ENCODE data around the gene RERE. TPM values are rescaled to one million over a fixed set of nuclear protein-coding genes. Genes with fewer than 3 reads are reported as not detected.

Gene RERE
- total and polyA plus RNA-seq, 4 donors, result 26.8 to 133 (median 82.7) TPM

DNA sequence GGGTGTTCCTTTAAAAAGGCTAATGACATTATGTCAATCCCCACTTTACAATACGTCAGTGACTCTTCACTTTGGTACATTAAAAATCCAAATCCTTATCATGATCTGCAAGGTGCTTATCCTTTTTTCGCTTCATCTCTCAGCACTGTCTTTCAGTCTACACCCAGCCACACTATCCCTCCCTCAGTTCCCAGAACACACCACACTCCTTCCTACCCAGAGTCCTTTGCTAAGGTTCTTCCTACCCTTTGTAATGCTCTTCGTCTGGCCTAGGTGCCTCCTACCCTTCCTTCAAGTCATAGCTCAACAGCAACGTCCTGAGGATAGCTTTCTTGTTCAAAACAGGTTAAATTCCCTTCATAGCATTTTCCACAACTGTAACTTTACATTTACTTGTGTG is 152.6 kb downstream of the RERE start:
- H3K4me1 ChIP-seq (ENCODE audit: control insufficient read depth in 1 of 2, insufficient read depth in 2 of 2, low read length in 2 of 2), result peaks cover 0 to 15% of the 10 kb centered on the region in 2 donors
- ATAC-seq (ENCODE audit: low FRiP score), result no peak
- H3K9me3 ChIP-seq (ENCODE audit: control insufficient read depth, low read length), result no peaks in the 10 kb centered on the region
- WGBS, 2 donors, result 91% methylated on average over 4 of the region's 4 CpGs
- H3K27ac ChIP-seq (ENCODE audit: low read depth in 1 of 2, low read length in 2 of 2), result no peak overlapping the region
- H3K27me3 ChIP-seq (ENCODE audit: control insufficient read depth in 1 of 2, insufficient read depth in 2 of 2, low read length in 1 of 2), result no peaks in the 10 kb centered on the region
- intact Hi-C loops (cut with DNase I), result no loop called here
- H3K4me3 ChIP-seq (ENCODE audit: low read length in 2 of 2), result no peak overlapping the region
- no peak for DNase-seq
- H3K36me3 ChIP-seq (ENCODE audit: control insufficient read depth in 1 of 2, insufficient read depth in 2 of 2, low read length in 1 of 2), result no peaks in the 10 kb centered on the region

DNA sequence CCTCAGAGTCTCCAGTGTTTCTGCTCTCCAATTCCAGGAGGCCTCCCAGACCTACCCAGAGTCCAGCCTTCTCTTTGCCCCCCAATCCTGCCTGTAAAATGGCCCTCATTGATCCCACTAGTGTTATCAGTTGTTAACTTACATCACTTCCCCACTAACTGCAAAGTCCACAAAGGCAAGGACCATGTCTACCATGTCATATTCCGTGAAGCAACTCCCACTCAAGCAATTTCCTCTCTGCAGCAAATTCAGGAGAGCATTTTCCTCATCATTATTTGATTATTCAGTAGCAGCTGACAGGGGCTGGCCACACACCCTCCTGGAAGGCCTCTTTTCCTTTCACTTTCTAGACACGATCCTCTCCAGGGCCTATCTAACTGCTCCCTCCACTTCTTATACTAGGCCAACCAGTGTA is 153.5 kb downstream of the RERE start:
- no peak overlapping the region for H3K27ac ChIP-seq (ENCODE audit: low read depth in 1 of 2, low read length in 2 of 2)
- no peak for DNase-seq
- H3K4me3 ChIP-seq (ENCODE audit: low read length in 2 of 2), result no peak overlapping the region
- no peaks in the 10 kb centered on the region for H3K9me3 ChIP-seq (ENCODE audit: control insufficient read depth, low read length)
- intact Hi-C loops (cut with DNase I), result no loop called here
- H3K27me3 ChIP-seq (ENCODE audit: control insufficient read depth in 1 of 2, insufficient read depth in 2 of 2, low read length in 1 of 2), result no peaks in the 10 kb centered on the region
- no peaks in the 10 kb centered on the region for H3K36me3 ChIP-seq (ENCODE audit: control insufficient read depth in 1 of 2, insufficient read depth in 2 of 2, low read length in 1 of 2)
- peaks cover 3 to 15% of the 10 kb centered on the region in 2 donors for H3K4me1 ChIP-seq (ENCODE audit: control insufficient read depth in 1 of 2, insufficient read depth in 2 of 2, low read length in 2 of 2)
- WGBS, 2 donors, result 81 to 85% methylated on average over 2 of the region's 2 CpGs
- no peak for ATAC-seq (ENCODE audit: low FRiP score)

DNA sequence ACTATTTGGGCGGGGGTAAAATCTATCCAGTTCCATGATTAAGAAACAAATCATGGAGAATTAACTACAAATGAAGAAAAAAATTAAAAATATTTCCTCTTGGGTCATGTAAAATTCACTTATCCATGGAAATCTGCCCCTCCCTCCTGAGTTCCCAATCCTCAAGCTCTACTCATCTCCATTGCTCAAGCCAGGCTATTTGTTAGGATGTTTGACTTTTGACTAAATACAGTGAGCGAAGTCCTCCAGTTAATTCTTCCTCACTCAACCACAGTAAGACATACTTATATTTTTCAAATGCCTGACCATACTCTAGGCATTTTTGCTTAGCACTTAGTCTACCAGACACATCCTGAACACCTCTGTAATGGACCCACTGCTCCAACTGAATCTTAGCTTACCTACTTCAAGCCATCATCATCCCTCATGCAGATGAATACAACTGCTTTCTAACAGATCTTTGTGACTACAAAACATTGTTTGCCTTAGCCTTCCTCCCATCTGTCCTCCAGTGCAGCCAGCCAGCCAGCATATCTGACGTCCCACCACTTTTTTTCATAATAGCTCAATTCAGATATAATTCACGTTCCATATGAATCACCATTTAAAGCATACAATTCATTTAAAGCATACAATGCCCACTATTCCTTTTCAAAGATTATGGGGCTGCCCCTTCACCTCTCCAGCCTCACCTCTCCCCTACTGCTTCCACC is 154.2 kb downstream of the RERE start:
- Histone ChIP-seq H3K4me1 (ENCODE audit: control insufficient read depth in 1 of 2, insufficient read depth in 2 of 2, low read length in 2 of 2) (peaks cover 3 to 15% of the 10 kb centered on the region in 2 donors), H3K36me3 (ENCODE audit: control insufficient read depth in 1 of 2, insufficient read depth in 2 of 2, low read length in 1 of 2) (no peaks in the 10 kb centered on the region), H3K4me3 (ENCODE audit: low read length in 2 of 2) (no peak overlapping the region), H3K9me3 (ENCODE audit: control insufficient read depth, low read length) (no peaks in the 10 kb centered on the region), H3K27ac (ENCODE audit: low read depth in 1 of 2, low read length in 2 of 2) (no peak overlapping the region), H3K27me3 (ENCODE audit: control insufficient read depth in 1 of 2, insufficient read depth in 2 of 2, low read length in 1 of 2) (no peaks in the 10 kb centered on the region)
- intact Hi-C loops (cut with DNase I), result no loop called here
- DNase-seq (no peak), ATAC-seq (ENCODE audit: low FRiP score) (no peak)
- 91 to 92% methylated on average over 4 of the region's 4 CpGs for WGBS, 2 donors

DNA sequence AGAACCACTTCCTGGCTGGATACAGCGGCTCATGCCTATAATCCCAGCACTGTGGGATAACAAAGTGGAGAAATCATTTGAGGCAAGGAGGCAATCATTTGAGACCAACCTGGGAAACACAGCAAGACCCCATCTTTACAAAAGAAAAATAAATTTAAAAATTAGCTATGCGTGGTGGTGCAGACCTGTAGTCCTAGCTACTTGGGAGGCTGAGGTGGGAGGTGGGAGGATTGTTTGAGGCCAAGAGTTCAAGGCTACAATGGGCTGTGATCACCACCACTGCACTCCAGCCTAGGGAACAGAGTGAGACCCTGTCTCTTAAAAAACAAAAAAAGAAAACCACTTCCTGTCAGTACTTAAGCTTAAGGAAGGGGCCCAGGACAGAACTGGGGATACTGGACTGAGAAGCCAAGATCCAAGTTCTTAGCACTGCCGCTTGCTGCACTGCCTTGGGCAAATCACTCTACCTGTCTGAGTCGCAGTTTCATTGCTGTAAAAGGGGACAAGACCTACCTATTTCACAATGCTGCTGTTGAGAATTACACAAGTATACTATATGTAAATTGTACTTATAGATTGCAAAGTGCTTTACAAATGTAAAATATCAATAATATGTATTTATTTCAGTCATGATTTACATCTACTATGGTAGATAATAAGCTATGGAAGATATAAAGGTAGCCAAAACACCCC is 154.9 kb downstream of the RERE start:
- intact Hi-C loops (cut with DNase I), result no loop called here

DNA sequence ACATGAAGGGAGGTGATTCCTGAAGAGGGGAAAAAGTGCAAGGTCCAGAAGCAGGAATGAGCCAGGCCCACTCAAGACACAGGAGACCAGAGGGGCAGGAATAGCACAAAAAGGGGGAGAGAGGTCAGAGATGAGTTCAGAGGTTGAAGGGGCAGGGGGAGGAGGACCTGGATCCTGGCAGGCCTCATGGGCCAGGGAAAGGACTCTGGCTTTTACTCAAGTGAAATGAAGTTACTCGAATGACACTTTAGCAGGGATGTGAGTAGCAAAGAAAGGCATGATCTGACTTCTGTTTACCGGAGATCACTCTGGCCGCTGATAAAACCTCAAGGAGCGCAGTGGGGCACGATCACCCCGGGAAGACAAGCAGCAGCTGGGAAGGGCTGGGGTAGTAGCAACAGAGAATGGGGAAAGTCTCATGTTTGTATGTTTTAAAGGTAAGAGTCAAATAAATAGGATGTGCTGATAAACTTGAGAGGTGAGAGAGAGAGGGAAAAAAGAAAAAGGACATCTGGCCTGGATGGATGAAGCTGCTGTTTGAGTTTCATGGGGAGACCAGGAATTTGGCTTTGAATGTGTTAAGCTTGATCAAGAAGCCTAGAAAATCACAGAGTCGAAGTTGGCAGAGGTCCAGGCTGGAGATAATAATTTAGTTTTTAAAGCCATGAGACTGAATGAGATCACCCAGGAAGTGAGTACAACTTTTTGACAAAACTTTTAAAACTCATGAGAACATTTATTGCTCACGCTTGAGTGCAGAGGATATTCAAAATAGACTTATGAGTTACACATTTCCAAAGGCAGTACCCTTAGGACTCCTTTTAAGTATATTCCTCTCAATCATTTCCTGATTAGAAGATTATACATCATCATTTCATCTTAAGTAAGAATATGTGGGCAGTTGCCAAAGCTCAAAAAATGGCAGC is 156.0 kb downstream of the RERE start:
- Histone ChIP-seq H3K9me3 (ENCODE audit: control insufficient read depth, low read length) (no peaks in the 10 kb centered on the region), H3K36me3 (ENCODE audit: control insufficient read depth in 1 of 2, insufficient read depth in 2 of 2, low read length in 1 of 2) (no peaks in the 10 kb centered on the region), H3K27ac (ENCODE audit: low read depth in 1 of 2, low read length in 2 of 2) (peak overlapping the region; percentile 74 to 95), H3K4me3 (ENCODE audit: low read length in 2 of 2) (no peak overlapping the region), H3K4me1 (ENCODE audit: control insufficient read depth in 1 of 2, insufficient read depth in 2 of 2, low read length in 2 of 2) (peaks cover 3 to 13% of the 10 kb centered on the region in 2 donors), H3K27me3 (ENCODE audit: control insufficient read depth in 1 of 2, insufficient read depth in 2 of 2, low read length in 1 of 2) (no peaks in the 10 kb centered on the region)
- ATAC-seq (ENCODE audit: low FRiP score), result no peak
- DNase-seq, result peak in 1 of 2 donors; percentile 67
- intact Hi-C loops (cut with DNase I), result no loop called here
- 31 to 37% methylated on average over 8 of the region's 8 CpGs for WGBS, 2 donors

More for the DNA sequence above, 154.9 kb downstream of the RERE start:
- WGBS, 2 donors, result 95% methylated on average over 4 of the region's 4 CpGs
- Histone ChIP-seq H3K27me3 (ENCODE audit: control insufficient read depth in 1 of 2, insufficient read depth in 2 of 2, low read length in 1 of 2) (no peaks in the 10 kb centered on the region), H3K27ac (ENCODE audit: low read depth in 1 of 2, low read length in 2 of 2) (peak overlapping the region in 1 of 2 donors; percentile 95), H3K4me1 (ENCODE audit: control insufficient read depth in 1 of 2, insufficient read depth in 2 of 2, low read length in 2 of 2) (peaks cover 3 to 15% of the 10 kb centered on the region in 2 donors), H3K9me3 (ENCODE audit: control insufficient read depth, low read length) (no peaks in the 10 kb centered on the region), H3K4me3 (ENCODE audit: low read length in 2 of 2) (no peak overlapping the region), H3K36me3 (ENCODE audit: control insufficient read depth in 1 of 2, insufficient read depth in 2 of 2, low read length in 1 of 2) (no peaks in the 10 kb centered on the region)
- DNase-seq (no peak), ATAC-seq (ENCODE audit: low FRiP score) (no peak)

DNA sequence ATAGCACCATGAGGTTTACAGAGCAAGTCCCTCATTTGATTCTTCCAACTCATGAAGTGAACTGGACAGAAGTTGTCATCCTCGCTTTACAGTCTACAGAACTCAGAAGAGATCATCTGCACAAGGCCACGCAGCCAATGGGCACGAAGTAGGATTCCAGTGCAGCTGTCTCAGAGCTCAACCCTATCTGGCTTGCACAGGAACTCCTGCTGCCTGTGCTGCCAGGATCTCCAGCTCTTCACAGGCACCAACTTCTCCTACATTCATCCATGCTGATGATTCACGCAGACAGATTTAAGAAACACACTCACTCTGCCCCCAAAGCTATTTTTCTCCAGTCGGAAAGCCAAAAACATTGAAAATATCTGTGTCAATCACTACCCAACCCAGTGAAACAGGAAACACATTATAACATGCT is 157.0 kb downstream of the RERE start:
- ATAC-seq (ENCODE audit: low FRiP score) (peak; percentile 73), DNase-seq (peak; percentile 64 to 82)
- no peaks in the 10 kb centered on the region for H3K36me3 ChIP-seq (ENCODE audit: control insufficient read depth in 1 of 2, insufficient read depth in 2 of 2, low read length in 1 of 2)
- H3K4me3 ChIP-seq (ENCODE audit: low read length in 2 of 2), result no peak overlapping the region
- H3K4me1 ChIP-seq (ENCODE audit: control insufficient read depth in 1 of 2, insufficient read depth in 2 of 2, low read length in 2 of 2), result peaks cover 3 to 8% of the 10 kb centered on the region in 2 donors
- peak overlapping the region; percentile 81 to 92 for H3K27ac ChIP-seq (ENCODE audit: low read depth in 1 of 2, low read length in 2 of 2)
- no peaks in the 10 kb centered on the region for H3K9me3 ChIP-seq (ENCODE audit: control insufficient read depth, low read length)
- 5 to 6% methylated on average over 5 of the region's 5 CpGs for WGBS, 2 donors
- H3K27me3 ChIP-seq (ENCODE audit: control insufficient read depth in 1 of 2, insufficient read depth in 2 of 2, low read length in 1 of 2), result no peaks in the 10 kb centered on the region
- intact Hi-C loops (cut with DNase I), result no loop called here

DNA sequence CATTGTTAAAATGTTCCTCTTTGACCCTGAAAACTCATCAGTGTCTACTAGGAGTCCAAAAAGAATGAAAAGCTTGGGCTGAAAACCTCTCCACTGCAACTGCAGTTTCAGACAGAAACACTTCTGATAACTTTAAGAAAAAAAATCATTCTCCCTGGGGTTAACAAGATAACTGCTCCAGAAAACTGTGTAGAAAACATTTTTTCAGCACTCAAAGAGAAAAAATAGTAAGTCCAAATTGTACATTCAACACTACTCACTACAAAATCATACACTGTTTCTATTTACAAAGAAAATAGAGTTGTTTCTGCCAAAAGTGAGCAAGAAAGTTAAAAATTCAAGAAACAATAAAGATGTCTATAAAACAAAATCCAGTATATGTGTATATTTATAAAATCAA is 157.8 kb downstream of the RERE start:
- Histone ChIP-seq H3K4me3 (ENCODE audit: low read length in 2 of 2) (no peak overlapping the region), H3K9me3 (ENCODE audit: control insufficient read depth, low read length) (no peaks in the 10 kb centered on the region), H3K4me1 (ENCODE audit: control insufficient read depth in 1 of 2, insufficient read depth in 2 of 2, low read length in 2 of 2) (peaks cover 3 to 8% of the 10 kb centered on the region in 2 donors), H3K27ac (ENCODE audit: low read depth in 1 of 2, low read length in 2 of 2) (no peak overlapping the region), H3K36me3 (ENCODE audit: control insufficient read depth in 1 of 2, insufficient read depth in 2 of 2, low read length in 1 of 2) (no peaks in the 10 kb centered on the region), H3K27me3 (ENCODE audit: control insufficient read depth in 1 of 2, insufficient read depth in 2 of 2, low read length in 1 of 2) (no peaks in the 10 kb centered on the region)
- DNase-seq (no peak), ATAC-seq (ENCODE audit: low FRiP score) (no peak)
- intact Hi-C loops (cut with DNase I), result no loop called here

DNA sequence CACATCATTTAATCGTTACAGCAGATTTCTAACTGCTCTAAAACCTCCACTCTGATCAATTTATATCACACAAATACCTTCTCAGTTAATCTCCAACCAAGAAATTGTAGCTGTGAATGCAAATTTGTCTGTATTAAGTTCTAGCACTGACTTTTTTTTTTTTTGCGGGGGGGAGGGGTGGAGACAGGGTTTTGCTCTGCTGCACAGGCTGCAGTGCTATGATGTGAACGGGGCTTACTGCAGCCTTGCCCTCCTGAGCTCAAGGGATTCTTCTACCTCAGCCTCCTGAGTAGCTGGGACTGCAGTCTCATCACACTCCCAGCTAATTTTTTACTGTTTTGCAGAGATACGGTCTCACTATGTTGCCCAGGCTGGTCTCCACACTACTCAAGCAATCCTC is 163.6 kb downstream of the RERE start:
- DNase-seq (no peak), ATAC-seq (ENCODE audit: low FRiP score) (no peak)
- intact Hi-C loops (cut with DNase I), result no loop called here
- H3K4me3 ChIP-seq (ENCODE audit: low read length in 2 of 2), result no peak overlapping the region
- 86 to 93% methylated on average over 4 of the region's 4 CpGs for WGBS, 2 donors
- no peaks in the 10 kb centered on the region for H3K9me3 ChIP-seq (ENCODE audit: control insufficient read depth, low read length)
- no peak overlapping the region for H3K27ac ChIP-seq (ENCODE audit: low read depth in 1 of 2, low read length in 2 of 2)
- no peaks in the 10 kb centered on the region for H3K36me3 ChIP-seq (ENCODE audit: control insufficient read depth in 1 of 2, insufficient read depth in 2 of 2, low read length in 1 of 2)
- no peaks in the 10 kb centered on the region for H3K4me1 ChIP-seq (ENCODE audit: control insufficient read depth in 1 of 2, insufficient read depth in 2 of 2, low read length in 2 of 2)
- no peaks in the 10 kb centered on the region for H3K27me3 ChIP-seq (ENCODE audit: control insufficient read depth in 1 of 2, insufficient read depth in 2 of 2, low read length in 1 of 2)
